ENCODE data around the gene PAH.

GRCh38 chr12:102808412-102808811 is 108.6 kb downstream of the PAH start:
- no peak for TF ChIP-seq POLR2A (IDR thresholded peaks at IDR 0.05)
- TF ChIP-seq, protein P1, sequence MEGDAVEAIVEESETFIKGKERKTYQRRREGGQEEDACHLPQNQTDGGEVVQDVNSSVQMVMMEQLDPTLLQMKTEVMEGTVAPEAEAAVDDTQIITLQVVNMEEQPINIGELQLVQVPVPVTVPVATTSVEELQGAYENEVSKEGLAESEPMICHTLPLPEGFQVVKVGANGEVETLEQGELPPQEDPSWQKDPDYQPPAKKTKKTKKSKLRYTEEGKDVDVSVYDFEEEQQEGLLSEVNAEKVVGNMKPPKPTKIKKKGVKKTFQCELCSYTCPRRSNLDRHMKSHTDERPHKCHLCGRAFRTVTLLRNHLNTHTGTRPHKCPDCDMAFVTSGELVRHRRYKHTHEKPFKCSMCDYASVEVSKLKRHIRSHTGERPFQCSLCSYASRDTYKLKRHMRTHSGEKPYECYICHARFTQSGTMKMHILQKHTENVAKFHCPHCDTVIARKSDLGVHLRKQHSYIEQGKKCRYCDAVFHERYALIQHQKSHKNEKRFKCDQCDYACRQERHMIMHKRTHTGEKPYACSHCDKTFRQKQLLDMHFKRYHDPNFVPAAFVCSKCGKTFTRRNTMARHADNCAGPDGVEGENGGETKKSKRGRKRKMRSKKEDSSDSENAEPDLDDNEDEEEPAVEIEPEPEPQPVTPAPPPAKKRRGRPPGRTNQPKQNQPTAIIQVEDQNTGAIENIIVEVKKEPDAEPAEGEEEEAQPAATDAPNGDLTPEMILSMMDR (IDR thresholded peaks at IDR 0.05), result no peak
